Fibroblast of villous mesenchyme (primary cell): ENCODE data around the gene DNAH7. TPM values are rescaled to one million over a fixed set of nuclear protein-coding genes. Genes with fewer than 3 reads are reported as not detected.

ENCODE experiments used
- DNase-seq: peaks from one replicate; pipeline ENCODE4 v3.0.0-alpha.2; 2010; ENCODE audit warnings: low read depth
- H3K4me3 ChIP-seq: 2 replicates; pipeline ENCODE4 v1.5.1; 2011; ENCODE audit warnings: low read depth, mild to moderate bottlenecking, low read length
- CTCF ChIP-seq: IDR thresholded peaks from 2 replicates; pipeline ENCODE4 v1.5.1; 2012; ENCODE audit warnings: low read depth, mild to moderate bottlenecking, low read length; ENCODE audit not compliant: insufficient read depth
- total RNA-seq: library from RNA; depleted of rRNA; stranded (reverse); fragments of >200 nt; gene quantifications from 2 replicates; pipeline ENCODE4 v1.2.3, GENCODE V29; 2012

DNAH7 gene
- total RNA-seq, 1 donor: under 0.01 TPM

DNA sequence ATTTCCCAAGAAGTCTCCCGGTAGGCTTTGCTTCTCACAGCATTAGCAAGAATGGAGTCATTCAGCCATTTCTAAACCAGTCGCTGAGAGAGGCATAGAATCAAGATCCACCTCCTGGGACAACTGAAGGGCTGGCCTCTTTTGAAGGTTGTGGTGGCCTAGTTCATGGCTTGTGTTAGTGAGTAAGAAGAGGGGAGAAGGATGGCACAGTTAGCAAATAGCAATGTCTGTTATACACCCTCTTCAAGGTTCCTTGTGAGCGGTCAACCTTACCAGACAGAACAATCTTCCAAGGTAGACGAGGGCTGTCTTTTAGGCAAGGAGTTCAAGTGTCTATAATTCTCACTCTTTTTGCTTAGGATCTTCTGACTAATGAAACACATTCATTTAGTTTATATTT, 35.4 kb upstream of the DNAH7 start:
- TF ChIP-seq CTCF: no peak
- H3K4me3 ChIP-seq: no peak overlapping the region
- no peak for DNase-seq

GRCh38 chr2:196103626-196104025, 35.0 kb upstream of the DNAH7 start:
- no peak for DNase-seq
- TF ChIP-seq CTCF: no peak
- H3K4me3 ChIP-seq: no peak overlapping the region

DNA sequence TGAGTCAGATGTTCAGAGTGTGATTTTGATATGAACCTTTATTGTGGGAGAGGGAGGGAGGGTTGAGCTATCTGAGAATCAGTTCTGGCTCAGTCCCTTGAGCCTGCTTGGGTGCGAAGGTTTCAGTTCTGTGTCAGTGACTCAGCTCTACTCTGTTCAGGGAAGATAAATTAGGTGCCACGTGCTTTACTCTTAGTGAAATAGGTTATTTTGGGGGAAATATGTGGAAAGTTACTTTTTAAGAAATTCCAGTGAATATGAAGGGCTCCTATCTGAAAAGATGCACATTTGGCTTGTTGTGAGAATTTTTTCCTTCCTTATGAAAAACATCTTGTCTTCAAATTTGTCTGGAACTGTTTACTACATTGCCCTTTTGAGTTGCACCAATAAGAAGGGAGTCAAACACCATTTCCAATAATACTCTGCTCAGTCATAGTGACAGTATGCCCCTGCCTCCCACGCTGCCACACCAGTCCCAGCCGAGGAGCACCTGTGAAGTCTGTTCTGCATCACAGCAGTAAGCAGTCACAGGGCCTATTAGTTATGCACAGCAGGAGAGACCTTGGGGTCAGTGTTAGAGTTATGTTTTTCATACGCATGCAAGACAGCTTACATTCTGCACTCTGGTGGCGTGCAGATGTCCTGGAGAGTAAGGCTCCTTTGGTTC, 32.8 kb upstream of the DNAH7 start:
- DNase-seq: peak; percentile 62
- H3K4me3 ChIP-seq: no peak overlapping the region
- TF ChIP-seq CTCF: no peak

- DNase-seq: no peak
- H3K4me3 ChIP-seq: no peak overlapping the region
- no peak for TF ChIP-seq CTCF
Observed at GRCh38 chr2:196099916-196100315, 31.3 kb upstream of the DNAH7 start.

DNA sequence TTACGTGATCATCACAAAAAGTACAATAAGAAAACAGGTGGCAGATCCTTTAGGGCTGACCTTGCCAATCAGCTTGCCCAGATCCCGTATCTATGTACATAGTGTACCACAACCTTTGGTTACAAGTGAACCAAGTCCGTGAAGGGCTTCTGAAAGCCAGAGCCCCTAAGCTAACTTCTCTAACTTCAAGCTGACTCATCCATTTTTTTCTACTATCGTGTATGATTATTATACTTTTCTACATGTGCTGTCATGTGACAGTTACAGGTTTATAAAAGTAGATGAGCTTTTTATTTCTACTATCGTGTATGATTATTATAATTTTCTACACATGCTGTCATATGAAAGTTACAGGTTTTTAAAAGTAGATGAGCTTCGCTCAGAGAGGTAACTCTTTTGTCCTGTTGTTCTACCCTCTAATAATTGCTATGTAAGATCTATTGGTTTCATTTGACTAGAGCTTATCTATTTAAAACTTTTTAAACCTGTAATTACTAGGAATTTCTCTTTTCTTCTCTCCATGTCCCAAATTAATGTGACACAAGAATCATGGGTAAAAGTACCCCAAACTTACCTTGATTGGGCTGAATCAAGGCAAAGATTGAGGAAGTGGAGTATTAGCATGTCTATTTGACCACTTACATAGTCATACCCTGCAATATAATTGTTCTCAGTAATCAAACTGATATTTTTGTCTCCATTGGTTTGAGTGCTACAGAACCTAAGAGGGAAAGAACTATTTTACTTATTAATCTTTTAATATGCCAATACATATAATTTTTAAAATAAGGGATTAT, 29.4 kb upstream of the DNAH7 start:
- no peak overlapping the region for H3K4me3 ChIP-seq
- TF ChIP-seq CTCF: no peak
- DNase-seq: no peak

DNA sequence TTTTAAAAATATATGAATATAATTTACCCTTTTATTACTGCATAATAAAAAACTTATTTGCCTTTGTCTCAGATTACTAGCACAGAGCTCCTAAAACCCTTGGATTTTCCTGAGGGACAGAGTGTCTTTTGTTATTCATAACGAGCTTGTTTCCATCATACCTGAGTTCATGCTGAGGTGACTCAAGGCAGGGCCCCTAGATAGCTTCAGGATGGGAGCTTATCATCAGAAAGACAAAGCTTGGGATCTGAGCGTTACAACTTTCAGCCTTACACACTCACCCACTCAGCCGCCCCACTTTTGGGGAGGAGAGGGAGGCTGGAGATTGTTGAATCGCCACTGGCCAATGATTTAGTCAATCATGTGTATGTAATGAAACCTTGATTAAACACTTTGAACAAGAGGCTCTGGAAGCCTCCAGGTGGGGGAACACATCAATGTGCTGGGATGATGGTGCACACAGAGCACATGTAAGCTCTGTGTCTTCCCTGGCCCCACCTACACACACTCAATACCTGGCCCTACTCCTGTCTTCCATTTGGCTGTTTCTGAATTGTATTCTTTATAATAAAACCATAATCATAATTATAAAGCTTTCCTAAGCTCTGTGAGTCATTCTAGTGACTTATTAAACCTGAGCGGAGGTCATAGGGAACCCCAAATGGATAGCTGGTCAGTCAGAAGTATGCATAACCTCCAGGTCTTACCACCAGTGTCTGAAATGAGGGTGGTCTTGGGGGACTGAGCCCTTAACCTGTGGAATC, 28.5 kb upstream of the DNAH7 start:
- no peak for TF ChIP-seq CTCF
- no peak for DNase-seq
- H3K4me3 ChIP-seq: no peak overlapping the region
